ENCODE results near the gene SNX30. TPM values are rescaled to one million over a fixed set of nuclear protein-coding genes. Genes with fewer than 3 reads are reported as not detected.

SNX30 gene, protein sequence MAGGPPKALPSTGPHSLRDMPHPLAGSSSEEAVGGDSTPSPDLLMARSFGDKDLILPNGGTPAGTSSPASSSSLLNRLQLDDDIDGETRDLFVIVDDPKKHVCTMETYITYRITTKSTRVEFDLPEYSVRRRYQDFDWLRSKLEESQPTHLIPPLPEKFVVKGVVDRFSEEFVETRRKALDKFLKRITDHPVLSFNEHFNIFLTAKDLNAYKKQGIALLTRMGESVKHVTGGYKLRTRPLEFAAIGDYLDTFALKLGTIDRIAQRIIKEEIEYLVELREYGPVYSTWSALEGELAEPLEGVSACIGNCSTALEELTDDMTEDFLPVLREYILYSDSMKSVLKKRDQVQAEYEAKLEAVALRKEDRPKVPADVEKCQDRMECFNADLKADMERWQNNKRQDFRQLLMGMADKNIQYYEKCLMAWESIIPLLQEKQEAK
- total RNA-seq = 19.5 and 22.5 TPM in 2 replicates

DNA sequence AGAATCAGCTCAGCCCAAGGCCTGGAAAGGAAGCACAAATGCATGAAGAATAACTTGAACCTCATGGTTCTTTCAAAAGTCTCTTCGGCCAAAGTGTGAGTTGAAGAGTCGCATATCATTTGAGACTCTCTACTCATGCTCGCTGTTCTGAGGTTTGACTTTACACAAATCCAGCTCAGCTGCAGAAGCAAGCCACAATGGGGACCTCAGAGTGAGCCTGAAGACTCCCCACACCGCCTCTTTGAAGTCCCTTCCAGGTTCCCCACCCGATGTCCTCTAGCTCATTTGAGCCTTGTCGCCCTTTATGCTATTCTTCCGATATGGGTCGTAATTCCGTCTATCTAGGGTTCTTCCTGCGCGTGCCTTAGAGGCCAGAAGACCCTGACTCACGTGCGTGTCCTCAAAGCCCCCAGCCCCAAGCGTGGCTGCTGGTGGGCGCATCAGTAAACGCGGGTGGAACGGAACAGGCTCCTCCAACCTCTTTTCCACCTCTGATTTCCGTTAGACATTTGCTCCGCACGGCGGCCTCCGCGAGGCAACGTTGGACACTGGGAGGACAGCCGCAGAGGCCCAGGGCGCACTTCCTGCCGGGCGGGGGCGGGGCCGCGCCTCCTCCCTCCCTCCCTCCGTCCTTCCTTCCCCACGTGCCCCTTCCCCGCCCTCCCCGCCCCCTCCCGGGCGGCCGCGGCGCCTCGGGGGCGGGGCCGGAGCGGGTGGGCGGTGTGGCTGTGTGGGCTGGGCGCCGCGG is at the start of gene SNX30:
Gene SNX30, plus strand, starts transcription at position 745 of the 748 bp plus-strand sequence. CDS start 242 bp downstream, outside the sequence.
- no peak for DNase-seq (ENCODE audit: low read depth)
- Histone ChIP-seq H3K36me3 (ENCODE audit: control insufficient read depth, insufficient read depth, low read length) (no peaks in the 10 kb centered on the region), H3K4me3 (ENCODE audit: low read depth, low read length) (peak within 1 kb of the TSS; percentile 77), H3K27me3 (ENCODE audit: control insufficient read depth, insufficient read depth, low read length) (no peaks in the 10 kb centered on the region)
- TF ChIP-seq, protein P1, sequence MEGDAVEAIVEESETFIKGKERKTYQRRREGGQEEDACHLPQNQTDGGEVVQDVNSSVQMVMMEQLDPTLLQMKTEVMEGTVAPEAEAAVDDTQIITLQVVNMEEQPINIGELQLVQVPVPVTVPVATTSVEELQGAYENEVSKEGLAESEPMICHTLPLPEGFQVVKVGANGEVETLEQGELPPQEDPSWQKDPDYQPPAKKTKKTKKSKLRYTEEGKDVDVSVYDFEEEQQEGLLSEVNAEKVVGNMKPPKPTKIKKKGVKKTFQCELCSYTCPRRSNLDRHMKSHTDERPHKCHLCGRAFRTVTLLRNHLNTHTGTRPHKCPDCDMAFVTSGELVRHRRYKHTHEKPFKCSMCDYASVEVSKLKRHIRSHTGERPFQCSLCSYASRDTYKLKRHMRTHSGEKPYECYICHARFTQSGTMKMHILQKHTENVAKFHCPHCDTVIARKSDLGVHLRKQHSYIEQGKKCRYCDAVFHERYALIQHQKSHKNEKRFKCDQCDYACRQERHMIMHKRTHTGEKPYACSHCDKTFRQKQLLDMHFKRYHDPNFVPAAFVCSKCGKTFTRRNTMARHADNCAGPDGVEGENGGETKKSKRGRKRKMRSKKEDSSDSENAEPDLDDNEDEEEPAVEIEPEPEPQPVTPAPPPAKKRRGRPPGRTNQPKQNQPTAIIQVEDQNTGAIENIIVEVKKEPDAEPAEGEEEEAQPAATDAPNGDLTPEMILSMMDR (IDR thresholded peaks at IDR 0.05; ENCODE audit: insufficient read depth, low read length, poor library complexity, severe bottlenecking) = no peak

DNA sequence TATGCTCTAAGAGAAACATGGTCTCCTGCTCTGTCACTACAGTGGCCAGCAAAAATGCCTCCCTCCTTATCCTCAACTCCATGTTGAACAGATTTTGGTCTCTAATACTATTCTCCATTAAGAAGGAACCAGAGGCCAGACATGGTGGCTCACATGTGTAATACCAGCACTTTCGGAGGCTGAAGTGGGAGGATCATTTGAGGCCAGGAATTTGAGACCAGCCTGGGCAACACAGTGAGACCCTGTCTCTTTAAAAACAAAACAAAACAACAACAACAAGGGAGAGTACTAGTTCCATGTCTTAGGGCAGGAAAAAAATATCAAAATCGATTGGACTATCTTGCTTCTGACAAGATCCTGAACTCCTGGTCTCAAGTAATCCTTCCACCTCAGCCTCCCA is 47.3 kb upstream of the SNX30 start:
- TF ChIP-seq, protein P1 (IDR thresholded peaks at IDR 0.05; ENCODE audit: insufficient read depth, low read length, poor library complexity, severe bottlenecking) = no peak
- Histone ChIP-seq H3K36me3 (ENCODE audit: control insufficient read depth, insufficient read depth, low read length) (no peaks in the 10 kb centered on the region), H3K4me3 (ENCODE audit: low read depth, low read length) (no peak overlapping the region), H3K27me3 (ENCODE audit: control insufficient read depth, insufficient read depth, low read length) (no peaks in the 10 kb centered on the region)
- no peak for DNase-seq (ENCODE audit: low read depth)

DNA sequence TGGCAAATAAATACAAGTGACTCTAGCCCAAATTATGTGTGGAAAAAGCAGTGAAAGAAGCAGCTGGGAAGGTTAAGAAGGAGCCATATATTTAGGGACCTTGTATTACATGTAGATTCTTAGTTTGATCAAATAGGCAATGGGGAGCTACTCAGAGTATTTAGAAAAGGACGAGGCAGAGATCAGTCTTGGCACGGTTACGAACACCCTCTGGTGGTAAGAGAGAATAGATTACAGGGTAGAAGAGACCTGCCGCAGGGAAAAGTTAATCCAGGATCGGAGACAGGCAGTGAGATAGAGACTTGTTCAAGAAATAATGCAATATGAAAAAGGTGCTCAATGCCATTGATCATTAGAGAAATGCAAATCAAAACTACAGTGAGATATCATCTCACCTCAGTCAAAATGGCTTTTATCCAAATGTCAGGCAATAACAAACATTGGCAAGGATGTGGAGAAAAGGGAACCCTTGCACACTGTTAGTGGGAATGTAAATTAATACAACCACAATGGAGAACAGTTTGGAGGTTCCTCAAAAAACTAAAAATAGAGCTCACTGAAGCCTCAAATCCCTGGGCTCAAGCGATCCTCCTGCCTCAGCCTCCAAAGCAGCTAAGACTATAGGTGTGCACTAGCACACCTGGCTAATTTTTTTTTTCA is 44.7 kb upstream of the SNX30 start:
- no peaks in the 10 kb centered on the region for H3K36me3 ChIP-seq (ENCODE audit: control insufficient read depth, insufficient read depth, low read length)
- no peak for DNase-seq (ENCODE audit: low read depth)
- TF ChIP-seq, protein P1 (IDR thresholded peaks at IDR 0.05; ENCODE audit: insufficient read depth, low read length, poor library complexity, severe bottlenecking) = peak; percentile 56

DNA sequence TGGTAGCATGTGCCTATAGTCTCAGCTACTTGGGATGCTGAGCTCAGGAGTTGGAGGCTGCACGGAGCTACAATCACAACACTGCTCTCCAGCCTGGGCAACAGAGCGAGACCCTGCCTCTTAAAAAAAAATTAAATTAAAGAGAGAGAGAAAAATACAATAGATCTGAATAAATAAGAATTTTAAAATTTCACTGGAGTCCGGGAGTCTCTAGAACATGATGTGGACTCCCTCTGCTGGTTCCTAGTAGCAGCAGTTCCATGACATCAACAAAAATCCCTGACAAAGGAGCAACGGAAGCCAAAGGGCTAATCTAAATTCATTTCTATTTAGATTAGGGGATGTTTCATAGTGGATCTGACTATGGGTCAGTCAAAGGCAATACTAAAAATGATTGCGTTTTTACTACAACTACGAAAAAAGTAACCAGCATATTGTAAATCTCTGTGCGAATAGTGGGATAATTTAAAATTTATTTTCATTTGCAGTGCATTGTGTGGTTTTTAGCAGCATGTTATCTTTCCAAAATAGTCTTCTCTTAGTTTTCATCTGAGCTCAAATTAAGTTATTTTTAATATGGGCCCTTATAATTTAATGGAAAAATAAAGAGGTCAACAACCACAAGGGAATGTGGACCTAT is 39.4 kb upstream of the SNX30 start:
- DNase-seq (ENCODE audit: low read depth) = no peak
- H3K36me3 ChIP-seq (ENCODE audit: control insufficient read depth, insufficient read depth, low read length) = no peaks in the 10 kb centered on the region
- no peak overlapping the region for H3K4me3 ChIP-seq (ENCODE audit: low read depth, low read length)
- TF ChIP-seq, protein P1 (IDR thresholded peaks at IDR 0.05; ENCODE audit: insufficient read depth, low read length, poor library complexity, severe bottlenecking) = peak; percentile 75
- H3K27me3 ChIP-seq (ENCODE audit: control insufficient read depth, insufficient read depth, low read length) = no peaks in the 10 kb centered on the region

More for the DNA sequence above, 44.7 kb upstream of the SNX30 start:
- Histone ChIP-seq H3K4me3 (ENCODE audit: low read depth, low read length) (no peak overlapping the region), H3K27me3 (ENCODE audit: control insufficient read depth, insufficient read depth, low read length) (no peaks in the 10 kb centered on the region)

DNA sequence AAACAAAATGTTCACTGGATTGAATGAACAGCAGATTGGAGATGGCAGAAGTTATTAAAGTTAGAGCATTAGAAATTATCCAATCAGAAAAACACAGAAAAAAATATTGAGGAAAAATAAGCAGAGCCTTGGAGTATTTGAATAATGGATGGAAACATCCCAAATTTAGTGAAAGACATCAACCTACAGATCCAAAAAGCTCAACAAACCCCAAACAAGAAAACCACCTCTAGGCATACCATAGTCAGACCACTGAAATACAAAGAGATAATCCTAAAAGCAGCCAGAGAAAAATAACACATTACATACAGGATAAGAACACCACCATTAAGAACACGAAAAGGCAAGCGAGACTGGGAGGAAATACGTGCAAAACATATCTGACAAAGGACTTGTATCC is 37.9 kb upstream of the SNX30 start:
- no peak for DNase-seq (ENCODE audit: low read depth)
- TF ChIP-seq, protein P1 (IDR thresholded peaks at IDR 0.05; ENCODE audit: insufficient read depth, low read length, poor library complexity, severe bottlenecking) = no peak
- H3K27me3 ChIP-seq (ENCODE audit: control insufficient read depth, insufficient read depth, low read length) = no peaks in the 10 kb centered on the region
- H3K4me3 ChIP-seq (ENCODE audit: low read depth, low read length) = no peak overlapping the region
- no peaks in the 10 kb centered on the region for H3K36me3 ChIP-seq (ENCODE audit: control insufficient read depth, insufficient read depth, low read length)
